ENCODE results near the gene AKAP13. TPM values are rescaled to one million over a fixed set of nuclear protein-coding genes. Genes with fewer than 3 reads are reported as not detected.

The AKAP13 gene
- total and polyA plus RNA-seq, 2 of the 13 experiments (the other 11 are each of a cell fraction or from before 2014, with no cell fraction given): 6.7 to 27.1 TPM

GRCh38 chr15:85707519-85708338, 327.3 kb downstream of the AKAP13 start (continued):
- TF ChIP-seq ZNF367 (CRISPR knock-in tag; IDR thresholded peaks at IDR 0.05; ENCODE audit: borderline replicate concordance) (no peak), TERF1 (CRISPR knock-in tag; IDR thresholded peaks at IDR 0.05) (no peak), RXRB (CRISPR knock-in tag; IDR thresholded peaks at IDR 0.05; ENCODE audit: borderline replicate concordance) (peak; percentile 89), PRPF4 (IDR thresholded peaks at IDR 0.05; ENCODE audit: low read depth, low read length, poor library complexity, severe bottlenecking) (no peak), KDM1A (CRISPR knock-in tag; IDR thresholded peaks at IDR 0.05) (no peak), ZNF781 (CRISPR knock-in tag; IDR thresholded peaks at IDR 0.05; ENCODE audit: borderline replicate concordance, not compliant biosample characterization) (no peak), ZNF232 (CRISPR knock-in tag; IDR thresholded peaks at IDR 0.05; ENCODE audit: borderline replicate concordance) (0 out of 2 replicates have a peak, but pooled peaks have one; percentile 25), ZNF205 (CRISPR knock-in tag; IDR thresholded peaks at IDR 0.05) (peak; percentile 59; the same call in 1 of the 2 replicates), ZNF503 (CRISPR knock-in tag; IDR thresholded peaks at IDR 0.05) (peak; percentile 75; the same call in 1 of the 2 replicates), ZNF580 (CRISPR knock-in tag; IDR thresholded peaks at IDR 0.05; ENCODE audit: borderline replicate concordance, low read depth) (peak; percentile 30; the same call in 1 of the 2 replicates), ZNF572 (CRISPR knock-in tag; IDR thresholded peaks at IDR 0.05) (no peak), MEF2D (CRISPR knock-in tag; IDR thresholded peaks at IDR 0.05) (0 out of 2 replicates have a peak, but pooled peaks have one; percentile 55), ZBTB3 (CRISPR knock-in tag; IDR thresholded peaks at IDR 0.05; ENCODE audit: borderline replicate concordance, low read depth) (peak; percentile 98), RORA (CRISPR knock-in tag; IDR thresholded peaks at IDR 0.05) (no peak), ZNF816 (CRISPR knock-in tag; IDR thresholded peaks at IDR 0.05; ENCODE audit: borderline replicate concordance) (no peak), FOXJ3 (CRISPR knock-in tag; IDR thresholded peaks at IDR 0.05; ENCODE audit: borderline replicate concordance) (peak; percentile 74; the same call in 1 of the 2 replicates), NR3C1 (CRISPR knock-in tag; IDR thresholded peaks at IDR 0.05) (no peak), SNAI1 (CRISPR knock-in tag; IDR thresholded peaks at IDR 0.05; ENCODE audit: borderline replicate concordance) (0 out of 2 replicates have a peak, but pooled peaks have one; percentile 36), YY1 (IDR thresholded peaks at IDR 0.05; ENCODE audit: insufficient read depth, insufficient replicate concordance, low read depth, low read length) (no peak), HNRNPK (IDR thresholded peaks at IDR 0.05; ENCODE audit: low read depth, low read length, poor library complexity, severe bottlenecking) (no peak), GATA4 (IDR thresholded peaks at IDR 0.05; ENCODE audit: borderline replicate concordance, low read depth) (peak; percentile 48; the same call in 1 of the 2 replicates), BCL6 (CRISPR knock-in tag; IDR thresholded peaks at IDR 0.05) (peak; percentile 92), HNF4G (IDR thresholded peaks at IDR 0.05; ENCODE audit: borderline replicate concordance, low read depth, low read length) (peak; percentile 88), HNF4G (CRISPR knock-in tag; IDR thresholded peaks at IDR 0.05; ENCODE audit: borderline replicate concordance, low read depth) (peak; percentile 69; the same call in 1 of the 2 replicates), KLF15 (CRISPR knock-in tag; IDR thresholded peaks at IDR 0.05; ENCODE audit: borderline replicate concordance) (no peak), RCOR2 (CRISPR knock-in tag; IDR thresholded peaks at IDR 0.05) (peak; percentile 78; the same call in 1 of the 2 replicates), KLF13 (CRISPR knock-in tag; IDR thresholded peaks at IDR 0.05) (no peak)
